ENCODE measurements around the gene STOM. TPM values are rescaled to one million over a fixed set of nuclear protein-coding genes. Genes with fewer than 3 reads are reported as not detected.

The STOM gene
- total and polyA plus RNA-seq, 2 of the 8 experiments (the other 6 are each of a cell fraction or from before 2014, with no cell fraction given) = 25.2 to 60.4 TPM

DNA sequence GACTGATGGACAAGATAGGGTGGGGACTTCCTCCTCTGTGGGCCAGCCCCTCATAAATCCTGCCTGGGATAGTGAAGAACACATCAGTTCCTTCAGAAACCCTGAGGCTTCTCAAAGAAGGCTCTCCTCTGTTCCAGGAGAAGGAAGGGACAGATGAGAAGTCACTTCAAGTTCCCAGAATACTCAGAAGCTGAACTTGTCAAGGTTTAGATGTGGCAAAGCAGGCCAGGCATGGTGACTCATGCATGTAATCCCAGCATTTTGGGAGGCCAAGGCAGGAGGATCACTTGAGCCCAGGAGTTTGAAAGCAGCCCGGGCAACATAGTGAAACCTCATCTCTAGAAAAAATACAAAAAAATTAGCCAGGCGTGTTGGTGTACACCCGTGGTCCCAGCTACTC, 38.5 kb downstream of the STOM start:
- H3K56ac ChIP-seq (replicated peaks; ENCODE audit: insufficient read length, low read depth, low read length) = no peak overlapping the region
- CTCF ChIA-PET (ENCODE audit: partially characterized antibody) = interaction anchor here (0.7 to 2.0 kb wide), 12 partner anchors 10 to 215 kb away, joined by 3 to 14 read pairs (median 4); no protein-coding TSS in a partner anchor

More for the DNA sequence above, 38.5 kb downstream of the STOM start:
- no peak overlapping the region for H4K5ac ChIP-seq (ENCODE audit: insufficient read length, low read depth, low read length)
- no peaks in the 10 kb centered on the region for H3K79me1 ChIP-seq (ENCODE audit: low read depth, low read length)
- WGBS, 2 experiments (ENCODE audit: extremely low coverage in 1 of 2, insufficient coverage in 1 of 2, insufficient read length in 1 of 2, insufficient replicate concordance in 2 of 2, low coverage in 1 of 2, low lambda C conversion rate in 2 of 2, missing lambda C conversion rate in 1 of 2) = 94% methylated on average over 3 of the region's 3 CpGs; no CpG with 5 or more reads in 1 of the 2 experiments
- no peak overlapping the region for H2BK12ac ChIP-seq (ENCODE audit: low read depth, low read length)
- H3K23me2 ChIP-seq (ENCODE audit: low read depth, low read length) = no peaks in the 10 kb centered on the region
- DNase-seq (ENCODE audit: low read depth in 1 of 2, low spot score in 2 of 2) = no peak
- no peak overlapping the region for H2BK20ac ChIP-seq (ENCODE audit: low read length)
- no peaks in the 10 kb centered on the region for H3K79me2 ChIP-seq (ENCODE audit: control insufficient read depth in 1 of 2, insufficient read depth in 2 of 2, low read length in 2 of 2)
- TF ChIP-seq, protein P1, sequence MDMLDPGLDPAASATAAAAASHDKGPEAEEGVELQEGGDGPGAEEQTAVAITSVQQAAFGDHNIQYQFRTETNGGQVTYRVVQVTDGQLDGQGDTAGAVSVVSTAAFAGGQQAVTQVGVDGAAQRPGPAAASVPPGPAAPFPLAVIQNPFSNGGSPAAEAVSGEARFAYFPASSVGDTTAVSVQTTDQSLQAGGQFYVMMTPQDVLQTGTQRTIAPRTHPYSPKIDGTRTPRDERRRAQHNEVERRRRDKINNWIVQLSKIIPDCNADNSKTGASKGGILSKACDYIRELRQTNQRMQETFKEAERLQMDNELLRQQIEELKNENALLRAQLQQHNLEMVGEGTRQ (IDR thresholded peaks at IDR 0.05; ENCODE audit: low read length) = no peak
- TF ChIP-seq BRCA1 (IDR thresholded peaks at IDR 0.05; ENCODE audit: low read depth, low read length) = no peak
- TF ChIP-seq JUND (IDR thresholded peaks at IDR 0.05; ENCODE audit: low read length) = no peak
- TF ChIP-seq HDAC6 (IDR thresholded peaks at IDR 0.05; ENCODE audit: low read depth, low read length) = no peak
- no peak overlapping the region for H2AK5ac ChIP-seq (ENCODE audit: low read depth, low read length)
- no peak for FAIRE-seq
- no peaks in the 10 kb centered on the region for H3K4me1 ChIP-seq (replicated peaks in 1 of 4; ENCODE audit: control insufficient read depth in 3 of 4, insufficient read depth in 4 of 4, low read length in 3 of 4)
- no peak overlapping the region for H3K23ac ChIP-seq (ENCODE audit: insufficient read length)
- H3K4ac ChIP-seq (replicated peaks; ENCODE audit: insufficient read length, low read depth, low read length) = no peak overlapping the region
- no peak overlapping the region for H3K27ac ChIP-seq (ENCODE audit: low read depth, low read length)
- H3K9ac ChIP-seq (replicated peaks in 1 of 4; ENCODE audit: extremely low read depth in 1 of 4, low read depth in 3 of 4, low read length in 3 of 4) = no peak overlapping the region
- H3K27me3 ChIP-seq (replicated peaks in 1 of 4; ENCODE audit: control insufficient read depth in 3 of 4, extremely low read depth in 1 of 4, insufficient read depth in 3 of 4, low read length in 3 of 4) = no peaks in the 10 kb centered on the region
- H4K20me1 ChIP-seq (replicated peaks in 1 of 2; ENCODE audit: control insufficient read depth in 1 of 2, insufficient read depth in 2 of 2, low read length in 2 of 2) = no peaks in the 10 kb centered on the region
- no peak overlapping the region for H3K18ac ChIP-seq (ENCODE audit: extremely low read depth, low read length)
- H4K8ac ChIP-seq (ENCODE audit: extremely low read depth, insufficient read depth, low read length) = no peak overlapping the region
- H3K14ac ChIP-seq (ENCODE audit: insufficient read length) = no peak overlapping the region
- H3K36me3 ChIP-seq (ENCODE audit: control insufficient read depth in 2 of 4, insufficient read depth in 4 of 4, low read length in 3 of 4) = peaks cover 0 to 8% (median 0%) of the 10 kb centered on the region in 4 experiments; a peak in 3 of 8 replicates
- H3K4me3 ChIP-seq (ENCODE audit: extremely low read depth in 1 of 4, insufficient read depth in 2 of 4, low read depth in 3 of 4, low read length in 4 of 4) = no peak overlapping the region
- no peak overlapping the region for H3K4me2 ChIP-seq (ENCODE audit: insufficient read depth in 1 of 2, low read depth in 2 of 2, low read length in 2 of 2)
- no peaks in the 10 kb centered on the region for H3K9me3 ChIP-seq (ENCODE audit: insufficient read depth in 2 of 2, low read depth in 1 of 2, low read length in 1 of 2)
- H2BK120ac ChIP-seq (replicated peaks; ENCODE audit: low read depth, low read length) = no peak overlapping the region
- no peak overlapping the region for H2BK5ac ChIP-seq (ENCODE audit: low read depth, low read length)
- H2BK15ac ChIP-seq (ENCODE audit: low read length) = no peak overlapping the region
- no peak overlapping the region for H2AFZ ChIP-seq (ENCODE audit: low read length)
- POLR2A ChIA-PET (ENCODE audit: partially characterized antibody) = interaction anchor here (1.3 kb wide), 1 partner anchor 10 kb away, joined by 3 read pairs; no protein-coding TSS in a partner anchor
- H4K91ac ChIP-seq (replicated peaks; ENCODE audit: insufficient read length, low read length) = no peak overlapping the region
